SK-N-SH treated with all-trans-retinoic acid at 6 μM for 48 hours (cell line): ENCODE results near the gene MAST4.

Experiments
- ARNTL ChIP-seq: fragments of 450-650 bp; formaldehyde crosslinking; IDR thresholded peaks from 2 replicates; pipeline ENCODE4 v1.5.0; 2020; ENCODE audit warnings: low read depth, mild to moderate bottlenecking, moderate library complexity, borderline replicate concordance
- CSDC2 ChIP-seq: fragments of 250-450 bp; sonication (Bioruptor Pico); IDR thresholded peaks from 2 replicates; pipeline ENCODE4 v1.5.0; 2020; ENCODE audit warnings: mild to moderate bottlenecking, moderate library complexity
- ESRRG ChIP-seq: fragments of 250-450 bp; sonication (Bioruptor Pico); IDR thresholded peaks from 2 replicates; pipeline ENCODE4 v1.6.1; 2021; ENCODE audit warnings: mild to moderate bottlenecking
- ISL1 ChIP-seq: fragments of 250-450 bp; sonication (Bioruptor Pico); IDR thresholded peaks from 2 replicates; pipeline ENCODE4 v2.1.2; 2022; ENCODE audit warnings: mild to moderate bottlenecking, moderate library complexity
- RARB ChIP-seq: fragments of 250-450 bp; sonication (Bioruptor Pico); IDR thresholded peaks from 2 replicates; pipeline ENCODE4 v1.8.0; 2021; ENCODE audit warnings: mild to moderate bottlenecking, moderate library complexity
- ZC3H10 ChIP-seq: fragments of 250-450 bp; sonication (Bioruptor Pico); IDR thresholded peaks from 2 replicates; pipeline ENCODE4 v1.5.1; 2021; ENCODE audit warnings: mild to moderate bottlenecking, moderate library complexity
- ZFP3 ChIP-seq: fragments of 250-450 bp; sonication (Bioruptor Pico); IDR thresholded peaks from 2 replicates; pipeline ENCODE4 v1.5.0; 2020; ENCODE audit warnings: mild to moderate bottlenecking, moderate library complexity
- ZNF565 ChIP-seq: fragments of 450-650 bp; formaldehyde crosslinking; conservative IDR thresholded peaks from 2 replicates; pipeline ENCODE4 v1.5.0; 2020; ENCODE audit warnings: low read depth, mild to moderate bottlenecking, moderate library complexity
- ZNF70 ChIP-seq: fragments of 450-650 bp; formaldehyde crosslinking; IDR thresholded peaks from 2 replicates; pipeline ENCODE4 v1.5.0; 2020; ENCODE audit warnings: mild to moderate bottlenecking, moderate library complexity
- TF ChIP-seq, protein P1 (sequence below): fragments of 250-450 bp; sonication (Bioruptor Pico); IDR thresholded peaks from 2 replicates; pipeline ENCODE4 v1.8.0; 2020; ENCODE audit warnings: mild to moderate bottlenecking, moderate library complexity, borderline replicate concordance

DNA sequence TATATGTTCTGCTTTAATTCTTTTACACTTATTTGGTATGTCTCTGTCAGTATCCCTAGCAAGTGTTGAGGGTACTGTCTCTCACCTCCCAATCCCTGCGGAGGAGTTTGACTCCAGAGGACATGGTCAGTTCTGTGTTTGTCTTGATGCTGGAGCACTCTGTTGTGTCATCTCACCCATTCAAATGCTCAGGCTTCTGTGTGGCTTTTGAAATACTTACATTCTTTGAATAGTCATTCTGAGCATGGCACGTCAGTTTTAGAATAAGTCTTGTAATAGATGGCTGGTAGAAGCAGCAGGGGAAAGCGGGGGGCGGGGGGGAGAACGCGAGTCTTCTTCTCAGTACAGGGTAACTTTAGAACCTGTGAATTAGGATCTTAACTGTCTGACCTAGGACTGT is 12.3 kb downstream of the MAST4 start:
- TF ChIP-seq, protein P1, sequence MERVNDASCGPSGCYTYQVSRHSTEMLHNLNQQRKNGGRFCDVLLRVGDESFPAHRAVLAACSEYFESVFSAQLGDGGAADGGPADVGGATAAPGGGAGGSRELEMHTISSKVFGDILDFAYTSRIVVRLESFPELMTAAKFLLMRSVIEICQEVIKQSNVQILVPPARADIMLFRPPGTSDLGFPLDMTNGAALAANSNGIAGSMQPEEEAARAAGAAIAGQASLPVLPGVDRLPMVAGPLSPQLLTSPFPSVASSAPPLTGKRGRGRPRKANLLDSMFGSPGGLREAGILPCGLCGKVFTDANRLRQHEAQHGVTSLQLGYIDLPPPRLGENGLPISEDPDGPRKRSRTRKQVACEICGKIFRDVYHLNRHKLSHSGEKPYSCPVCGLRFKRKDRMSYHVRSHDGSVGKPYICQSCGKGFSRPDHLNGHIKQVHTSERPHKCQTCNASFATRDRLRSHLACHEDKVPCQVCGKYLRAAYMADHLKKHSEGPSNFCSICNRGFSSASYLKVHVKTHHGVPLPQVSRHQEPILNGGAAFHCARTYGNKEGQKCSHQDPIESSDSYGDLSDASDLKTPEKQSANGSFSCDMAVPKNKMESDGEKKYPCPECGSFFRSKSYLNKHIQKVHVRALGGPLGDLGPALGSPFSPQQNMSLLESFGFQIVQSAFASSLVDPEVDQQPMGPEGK (CRISPR knock-in tag) = no peak
- TF ChIP-seq RARB (no peak), ARNTL (CRISPR knock-in tag) (no peak), ZFP3 (CRISPR knock-in tag) (no peak), ZNF565 (CRISPR knock-in tag) (no peak), ZNF70 (CRISPR knock-in tag) (no peak), ZC3H10 (CRISPR knock-in tag) (no peak), CSDC2 (CRISPR knock-in tag) (no peak), ESRRG (CRISPR knock-in tag) (no peak), ISL1 (no peak)
